ENCODE results near the gene ITSN1. TPM values are rescaled to one million over a fixed set of nuclear protein-coding genes. Genes with fewer than 3 reads are reported as not detected.

The ITSN1 gene
- polyA plus RNA-seq, 1 donor from 2014 or later = 35.1 TPM

- H3F3A ChIP-seq (ENCODE audit: insufficient read depth, low read length, poor library complexity, severe bottlenecking) = no peaks in the 10 kb centered on the region
- no peaks in the 10 kb centered on the region for H3K9me2 ChIP-seq (ENCODE audit: insufficient read depth, low read length)
- no peak overlapping the region for H3K4me2 ChIP-seq (ENCODE audit: low read length)
- no peaks in the 10 kb centered on the region for H3K9me3 ChIP-seq (ENCODE audit: low read length)
- no peaks in the 10 kb centered on the region for H3K79me2 ChIP-seq (replicated peaks; ENCODE audit: insufficient read depth, low read length)
- H4K20me1 ChIP-seq (ENCODE audit: insufficient read depth) = no peaks in the 10 kb centered on the region
- H3K27me3 ChIP-seq (ENCODE audit: insufficient read depth, low read depth, low read length) = no peaks in the 10 kb centered on the region
- H3K27ac ChIP-seq (ENCODE audit: low read length) = no peak overlapping the region
- no peak overlapping the region for H3K9ac ChIP-seq (ENCODE audit: low read length)
- H3K36me3 ChIP-seq (ENCODE audit: insufficient read depth, low read length) = peaks cover 15% of the 10 kb centered on the region
- no peak overlapping the region for H3K4me3 ChIP-seq (ENCODE audit: low read length)
- no peak overlapping the region for H2AFZ ChIP-seq (ENCODE audit: low read depth, low read length)
- TF ChIP-seq REST (IDR thresholded peaks at IDR 0.05; ENCODE audit: borderline replicate concordance) (no peak), EZH2 (IDR thresholded peaks at IDR 0.05; ENCODE audit: borderline replicate concordance, insufficient read depth, low read length, poor library complexity, severe bottlenecking) (no peak)
Observed at GRCh38 chr21:33813832-33814365, 171.6 kb downstream of the ITSN1 start.

- Histone ChIP-seq H3K4me3 (ENCODE audit: low read length) (no peak overlapping the region), H3F3A (ENCODE audit: insufficient read depth, low read length, poor library complexity, severe bottlenecking) (no peaks in the 10 kb centered on the region), H3K27me3 (ENCODE audit: insufficient read depth, low read depth, low read length) (no peaks in the 10 kb centered on the region), H3K79me2 (replicated peaks; ENCODE audit: insufficient read depth, low read length) (no peaks in the 10 kb centered on the region), H3K4me2 (ENCODE audit: low read length) (no peak overlapping the region), H3K9me2 (ENCODE audit: insufficient read depth, low read length) (no peaks in the 10 kb centered on the region), H2AFZ (ENCODE audit: low read depth, low read length) (no peak overlapping the region), H3K9ac (ENCODE audit: low read length) (no peak overlapping the region), H4K20me1 (ENCODE audit: insufficient read depth) (no peaks in the 10 kb centered on the region), H3K9me3 (ENCODE audit: low read length) (no peaks in the 10 kb centered on the region), H3K36me3 (ENCODE audit: insufficient read depth, low read length) (peaks cover 18% of the 10 kb centered on the region), H3K27ac (ENCODE audit: low read length) (no peak overlapping the region)
- no peak for TF ChIP-seq EZH2 (IDR thresholded peaks at IDR 0.05; ENCODE audit: borderline replicate concordance, insufficient read depth, low read length, poor library complexity, severe bottlenecking)
Observed at GRCh38 chr21:33815143-33815707, 172.9 kb downstream of the ITSN1 start.

DNA sequence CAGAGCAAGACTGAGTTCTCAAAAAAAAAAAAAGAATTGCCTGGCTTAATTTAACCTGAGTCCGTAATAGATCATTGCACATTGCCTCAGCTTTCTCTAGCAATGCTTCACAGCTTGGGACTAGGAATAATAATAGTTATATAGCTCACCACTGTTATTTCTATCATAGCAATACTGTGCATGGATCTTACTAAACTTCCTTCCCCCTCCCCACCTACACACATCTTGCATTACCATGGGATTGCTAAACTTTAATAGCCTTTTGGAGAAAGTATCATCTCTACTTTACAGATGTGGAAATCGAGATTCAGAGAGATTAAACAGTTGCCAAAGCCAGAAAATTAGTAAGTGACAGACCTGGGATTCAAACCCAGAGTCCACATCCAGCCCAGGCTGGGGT, 173.9 kb downstream of the ITSN1 start:
- H3K4me3 ChIP-seq (ENCODE audit: low read length) = no peak overlapping the region
- no peaks in the 10 kb centered on the region for H3K27me3 ChIP-seq (ENCODE audit: insufficient read depth, low read depth, low read length)
- TF ChIP-seq EP300 (conservative IDR thresholded peaks at IDR 0.05; ENCODE audit: poor library complexity, severe bottlenecking) (no peak), SMC3 (conservative IDR thresholded peaks at IDR 0.05; ENCODE audit: poor library complexity) (no peak), REST (IDR thresholded peaks at IDR 0.05; ENCODE audit: borderline replicate concordance) (no peak), TAF1 (IDR thresholded peaks at IDR 0.05; ENCODE audit: low read depth) (no peak), EZH2 (IDR thresholded peaks at IDR 0.05; ENCODE audit: borderline replicate concordance, insufficient read depth, low read length, poor library complexity, severe bottlenecking) (no peak), CTCF (IDR thresholded peaks at IDR 0.05; ENCODE audit: poor library complexity, severe bottlenecking) (no peak), RAD21 (conservative IDR thresholded peaks at IDR 0.05) (no peak), POLR2AphosphoS5 (IDR thresholded peaks at IDR 0.05) (no peak), MXI1 (conservative IDR thresholded peaks at IDR 0.05; ENCODE audit: poor library complexity, severe bottlenecking) (no peak)
- no peak overlapping the region for H3K4me2 ChIP-seq (ENCODE audit: low read length)
- no peak overlapping the region for H3K27ac ChIP-seq (ENCODE audit: low read length)
- no peaks in the 10 kb centered on the region for H3K9me3 ChIP-seq (ENCODE audit: low read length)
- peaks cover 18% of the 10 kb centered on the region for H3K36me3 ChIP-seq (ENCODE audit: insufficient read depth, low read length)
- H3F3A ChIP-seq (ENCODE audit: insufficient read depth, low read length, poor library complexity, severe bottlenecking) = no peaks in the 10 kb centered on the region
- no peaks in the 10 kb centered on the region for H3K9me2 ChIP-seq (ENCODE audit: insufficient read depth, low read length)
- no peak overlapping the region for H3K9ac ChIP-seq (ENCODE audit: low read length)
- no peaks in the 10 kb centered on the region for H4K20me1 ChIP-seq (ENCODE audit: insufficient read depth)
- no peaks in the 10 kb centered on the region for H3K79me2 ChIP-seq (replicated peaks; ENCODE audit: insufficient read depth, low read length)
- H2AFZ ChIP-seq (ENCODE audit: low read depth, low read length) = no peak overlapping the region
